Ectodermal cell (in vitro differentiated cells): ENCODE results near the gene NPHP4.

Experiments
- H3K27ac ChIP-seq: 2 replicates; pipeline ENCODE4 v1.7.0; 2013; ENCODE audit warnings: mild to moderate bottlenecking, low read depth, low read length; ENCODE audit not compliant: insufficient read depth, poor library complexity, severe bottlenecking
- H3K27me3 ChIP-seq: 2 replicates; pipeline ENCODE4 v1.7.0; 2013; ENCODE audit warnings: mild to moderate bottlenecking, low read length; ENCODE audit not compliant: insufficient read depth, control insufficient read depth, poor library complexity, severe bottlenecking
- H3K36me3 ChIP-seq: one replicate; pipeline ENCODE4 v1.7.0; 2013; ENCODE audit warnings: low read length; ENCODE audit not compliant: control insufficient read depth, insufficient read depth
- H3K4me1 ChIP-seq: one replicate; pipeline ENCODE4 v1.7.0; 2013; ENCODE audit warnings: low read length; ENCODE audit not compliant: control insufficient read depth, insufficient read depth
- H3K4me3 ChIP-seq: 2 replicates; pipeline ENCODE4 v1.7.0; 2013; ENCODE audit warnings: low read depth, low read length, control low read depth; ENCODE audit not compliant: insufficient read depth
- H3K9me3 ChIP-seq: 2 replicates; pipeline ENCODE4 v1.7.0; 2013; ENCODE audit warnings: mild to moderate bottlenecking, low read length, moderate library complexity; ENCODE audit not compliant: control insufficient read depth
- WGBS, 2 experiments: methylation state at CpG; one replicate each; pipeline ENCODE4 v1.1.7; 2013; ENCODE audit warnings: missing lambda C conversion rate in 2 of 2; 5-methylcytosine and 5-hydroxymethylcytosine counted together

The NPHP4 gene

GRCh38 chr1:6004412-6005123 is 12.3 kb upstream of the NPHP4 start:
- Histone ChIP-seq H3K27ac (no peak overlapping the region), H3K27me3 (no peaks in the 10 kb centered on the region), H3K4me1 (peaks cover 61% of the 10 kb centered on the region), H3K36me3 (no peaks in the 10 kb centered on the region), H3K4me3 (no peak overlapping the region), H3K9me3 (no peaks in the 10 kb centered on the region)
- 88 to 91% methylated on average over 9 of the region's 11 CpGs for WGBS, 2 experiments

- Histone ChIP-seq H3K9me3 (no peaks in the 10 kb centered on the region), H3K4me1 (peaks cover 59% of the 10 kb centered on the region), H3K27ac (peak overlapping the region; percentile 59), H3K27me3 (no peaks in the 10 kb centered on the region), H3K36me3 (no peaks in the 10 kb centered on the region), H3K4me3 (peak overlapping the region; percentile 16)
- WGBS, 2 experiments = 27 to 29% methylated on average over 24 of the region's 24 CpGs
Measured at GRCh38 chr1:6003568-6004411, 11.6 kb upstream of the NPHP4 start.

GRCh38 chr1:6002714-6003501 is 10.7 kb upstream of the NPHP4 start:
- 49% methylated on average over 33 of the region's 33 CpGs for whole genome bisulfite sequencing, 2 experiments
- Histone ChIP-seq H3K27me3 (no peaks in the 10 kb centered on the region), H3K27ac (peak overlapping the region; percentile 59)

GRCh38 chr1:6001992-6002576 is 9.9 kb upstream of the NPHP4 start:
- no peaks in the 10 kb centered on the region for H3K9me3 ChIP-seq
- no peaks in the 10 kb centered on the region for H3K36me3 ChIP-seq
- no peaks in the 10 kb centered on the region for H3K27me3 ChIP-seq
- 87 to 88% methylated on average over 13 of the region's 13 CpGs for WGBS, 2 experiments
- H3K27ac ChIP-seq = no peak overlapping the region
- H3K4me3 ChIP-seq = no peak overlapping the region
- peaks cover 48% of the 10 kb centered on the region for H3K4me1 ChIP-seq

More at GRCh38 chr1:6002714-6003501, 10.7 kb upstream of the NPHP4 start:
- no peaks in the 10 kb centered on the region for H3K36me3 ChIP-seq
- no peaks in the 10 kb centered on the region for H3K9me3 ChIP-seq
- peaks cover 55% of the 10 kb centered on the region for H3K4me1 ChIP-seq
- H3K4me3 ChIP-seq = no peak overlapping the region

- Histone ChIP-seq H3K36me3 (no peaks in the 10 kb centered on the region), H3K9me3 (no peaks in the 10 kb centered on the region), H3K27ac (no peak overlapping the region), H3K4me3 (no peak overlapping the region), H3K4me1 (peaks cover 43% of the 10 kb centered on the region), H3K27me3 (no peaks in the 10 kb centered on the region)
- WGBS, 2 experiments = 78 to 80% methylated on average over 17 of the region's 17 CpGs
Measured at GRCh38 chr1:6000444-6001288, 8.4 kb upstream of the NPHP4 start.

- H3K27ac ChIP-seq = no peak overlapping the region
Measured at GRCh38 chr1:5999711-6000443, 7.7 kb upstream of the NPHP4 start.

GRCh38 chr1:5998906-5999301 is 6.7 kb upstream of the NPHP4 start:
- Histone ChIP-seq H3K4me1 (peaks cover 35% of the 10 kb centered on the region), H3K9me3 (no peaks in the 10 kb centered on the region), H3K27ac (no peak overlapping the region), H3K36me3 (no peaks in the 10 kb centered on the region), H3K4me3 (no peak overlapping the region), H3K27me3 (peaks cover 6% of the 10 kb centered on the region)
- 94 to 97% methylated on average over 19 of the region's 19 CpGs for whole genome bisulfite sequencing, 2 experiments

More at GRCh38 chr1:5999711-6000443, 7.7 kb upstream of the NPHP4 start:
- peaks cover 43% of the 10 kb centered on the region for H3K4me1 ChIP-seq
- no peak overlapping the region for H3K4me3 ChIP-seq
- H3K36me3 ChIP-seq = no peaks in the 10 kb centered on the region
- 91 to 92% methylated on average over 28 of the region's 28 CpGs for WGBS, 2 experiments
- no peaks in the 10 kb centered on the region for H3K9me3 ChIP-seq
- H3K27me3 ChIP-seq = no peaks in the 10 kb centered on the region

- no peak overlapping the region for H3K27ac ChIP-seq
- H3K27me3 ChIP-seq = peaks cover 13% of the 10 kb centered on the region
- H3K4me1 ChIP-seq = peaks cover 29% of the 10 kb centered on the region
- H3K4me3 ChIP-seq = no peak overlapping the region
- WGBS, 2 experiments = 89 to 90% methylated on average over 12 of the region's 12 CpGs
- H3K9me3 ChIP-seq = no peaks in the 10 kb centered on the region
- no peaks in the 10 kb centered on the region for H3K36me3 ChIP-seq
Measured at GRCh38 chr1:5998051-5998905, 6.1 kb upstream of the NPHP4 start.
